GM12891 (cell line): ENCODE data around the gene NAA15. TPM values are rescaled to one million over a fixed set of nuclear protein-coding genes. Genes with fewer than 3 reads are reported as not detected.
"Not testable (repeated sequence)": the region's sequence is repeated elsewhere in the genome, so short reads cannot be mapped to it uniquely, and the experiment has no call there.

Experiments
- DNase-seq: peaks from one replicate; pipeline ENCODE4 v3.0.0; 2011; ENCODE audit warnings: low spot score; ENCODE audit not compliant: insufficient read length
- FAIRE-seq: peaks from 2 replicates; lab custom pipeline; 2011; peaks lifted over from hg19 to GRCh38; lab: Jason Lieb, UNC
- PAX5 ChIP-seq: IDR thresholded peaks from 2 replicates; pipeline ENCODE4 v1.6.1; 2011; ENCODE audit warnings: low read length, moderate library complexity, mild to moderate bottlenecking; ENCODE audit not compliant: insufficient read depth, severe bottlenecking
- POLR2A ChIP-seq: IDR thresholded peaks from 2 replicates; pipeline ENCODE4 v1.6.1; 2011; ENCODE audit warnings: low read depth, low read length, control low read depth
- POLR2AphosphoS5 ChIP-seq: IDR thresholded peaks from 2 replicates; pipeline ENCODE4 v1.6.1; 2011; ENCODE audit warnings: low read depth, low read length, control low read depth
- POU2F2 ChIP-seq: IDR thresholded peaks from 2 replicates; pipeline ENCODE4 v1.6.1; 2011; ENCODE audit warnings: low read depth, mild to moderate bottlenecking, control low read depth, low read length, moderate library complexity
- SPI1 ChIP-seq: IDR thresholded peaks from 2 replicates; pipeline ENCODE4 v1.6.1; 2011; ENCODE audit warnings: low read depth, low read length, control low read depth
- TAF1 ChIP-seq: IDR thresholded peaks from 2 replicates; pipeline ENCODE4 v1.6.1; 2011; ENCODE audit warnings: low read depth, low read length, control low read depth
- polyA plus RNA-seq: library from polyadenylated mRNA; unstranded; fragments of >200 nt; gene quantifications from one replicate; pipeline ENCODE4 v1.2.1, GENCODE V29; 2012; ENCODE audit warnings: low read depth, missing spikeins, inconsistent platforms; ENCODE audit not compliant: missing spikeins

Gene NAA15
- polyA plus RNA-seq = 20.0 TPM

GRCh38 chr4:139301113-139301820 lies at the start of gene NAA15:
TSS of gene NAA15 (plus strand) at chr4:139301505. CDS start at chr4:139301778, 273 bp downstream.
- TF ChIP-seq POU2F2 (0 out of 2 replicates have a peak, but pooled peaks have one; percentile 67), SPI1 (no peak), PAX5 (peak; percentile 17), TAF1 (peak; percentile 52; the same call in 1 of the 2 replicates), POLR2AphosphoS5 (peak; percentile 85), POLR2A (peak; percentile 69)
- FAIRE-seq (peak; percentile 97), DNase-seq (peak; percentile 78)

- FAIRE-seq = no peak
- no peak for TF ChIP-seq POU2F2
- TF ChIP-seq TAF1 = no peak
- no peak for TF ChIP-seq POLR2AphosphoS5
- TF ChIP-seq SPI1 = no peak
- no peak for TF ChIP-seq PAX5
- no peak for TF ChIP-seq POLR2A
- DNase-seq = no peak
These were observed 48.3 kb upstream of the NAA15 start for GRCh38 chr4:139253046-139253445.

- TF ChIP-seq POLR2A = no peak
- no peak for TF ChIP-seq PAX5
- TF ChIP-seq SPI1 = no peak
- no peak for DNase-seq
- no peak for FAIRE-seq
These were observed 47.6 kb upstream of the NAA15 start for GRCh38 chr4:139253713-139254112.

- not testable (repeated sequence) for FAIRE-seq, DNase-seq
These were observed 45.7 kb upstream of the NAA15 start for GRCh38 chr4:139255581-139255980.

- TF ChIP-seq POLR2A = no peak
- TF ChIP-seq SPI1 = no peak
- TF ChIP-seq POLR2AphosphoS5 = no peak
- no peak for TF ChIP-seq TAF1
- no peak for TF ChIP-seq POU2F2
- no peak for TF ChIP-seq PAX5
- DNase-seq (no peak), FAIRE-seq (no peak)
These were observed 45.0 kb upstream of the NAA15 start for GRCh38 chr4:139256349-139256748.

- FAIRE-seq (no peak), DNase-seq (no peak)
- no peak for TF ChIP-seq POU2F2
- TF ChIP-seq POLR2AphosphoS5 = no peak
- no peak for TF ChIP-seq TAF1
- TF ChIP-seq POLR2A = no peak
- no peak for TF ChIP-seq SPI1
- no peak for TF ChIP-seq PAX5
These were observed 35.7 kb upstream of the NAA15 start for GRCh38 chr4:139265654-139266053.

GRCh38 chr4:139266208-139266582 lies 35.1 kb upstream of the NAA15 start:
- TF ChIP-seq PAX5 = no peak
- no peak for TF ChIP-seq TAF1
- no peak for TF ChIP-seq POU2F2
- no peak for TF ChIP-seq POLR2A
- no peak for TF ChIP-seq POLR2AphosphoS5
- TF ChIP-seq SPI1 = no peak
- no peak for DNase-seq
- no peak for FAIRE-seq

- DNase-seq = peak; percentile 67
- peak; percentile 27; the same call in 1 of the 2 replicates for TF ChIP-seq POLR2AphosphoS5
- TF ChIP-seq PAX5 = no peak
- TF ChIP-seq POLR2A = no peak
- no peak for TF ChIP-seq TAF1
- no peak for TF ChIP-seq SPI1
- peak; percentile 90 for TF ChIP-seq POU2F2
- FAIRE-seq = peak; percentile 99
These were observed 34.6 kb upstream of the NAA15 start for GRCh38 chr4:139266583-139267257.

GRCh38 chr4:139267301-139267700 lies 34.0 kb upstream of the NAA15 start:
- DNase-seq (no peak), FAIRE-seq (no peak)
- no peak for TF ChIP-seq SPI1
- no peak for TF ChIP-seq POLR2AphosphoS5
- no peak for TF ChIP-seq POLR2A
- no peak for TF ChIP-seq POU2F2
- no peak for TF ChIP-seq TAF1
- TF ChIP-seq PAX5 = no peak

GRCh38 chr4:139273835-139274234 lies 27.5 kb upstream of the NAA15 start:
- no peak for TF ChIP-seq SPI1
- no peak for TF ChIP-seq PAX5
- FAIRE-seq = no peak

More at GRCh38 chr4:139273835-139274234, 27.5 kb upstream of the NAA15 start:
- DNase-seq = no peak
